Endothelial cell (in vitro differentiated cells): ENCODE measurements around the gene TBL1XR1. TPM values are rescaled to one million over a fixed set of nuclear protein-coding genes. Genes with fewer than 3 reads are reported as not detected.

ENCODE experiments used
- DNase-seq: peaks from one replicate; pipeline ENCODE4 v3.0.0; 2021; ENCODE audit warnings: low spot score
- H3K27ac Mint-ChIP-seq: one replicate; pipeline ENCODE4 v1.8.0; 2021; ENCODE audit warnings: mixed read lengths, inconsistent platforms; ENCODE audit not compliant: unreplicated experiment
- H3K27me3 Mint-ChIP-seq: one replicate; pipeline ENCODE4 v1.8.0; 2021; ENCODE audit warnings: mild to moderate bottlenecking, moderate library complexity, mixed read lengths, inconsistent platforms; ENCODE audit not compliant: unreplicated experiment
- H3K36me3 Mint-ChIP-seq: one replicate; pipeline ENCODE4 v1.8.0; 2021; ENCODE audit warnings: mild to moderate bottlenecking, low read depth, mixed read lengths, inconsistent platforms; ENCODE audit not compliant: unreplicated experiment
- H3K4me1 Mint-ChIP-seq: one replicate; pipeline ENCODE4 v1.8.0; 2021; ENCODE audit warnings: mild to moderate bottlenecking, mixed read lengths, inconsistent platforms; ENCODE audit not compliant: unreplicated experiment
- H3K4me3 Mint-ChIP-seq: one replicate; pipeline ENCODE4 v1.8.0; 2021; ENCODE audit warnings: mild to moderate bottlenecking, mixed read lengths, inconsistent platforms; ENCODE audit not compliant: unreplicated experiment
- H3K9me3 Mint-ChIP-seq: one replicate; pipeline ENCODE4 v1.8.0; 2021; ENCODE audit warnings: mixed read lengths, inconsistent platforms; ENCODE audit not compliant: unreplicated experiment
- total RNA-seq: library from RNA; stranded (reverse); fragmentation: NEBNext Ultra II Directional; extraction: Animal tissue kit (Norgen Biotek cat#: 25700); gene quantifications from one replicate; pipeline ENCODE4 v1.2.1, GENCODE V29; 2021; ENCODE audit not compliant: unreplicated experiment
- TF ChIP-seq, protein P1 (sequence below): fragments of 200-600 bp; sonication (generic); IDR thresholded peaks from one replicate; pipeline ENCODE4 v1.5.0; 2021; ENCODE audit warnings: antibody characterized with exemption; ENCODE audit not compliant: unreplicated experiment

The TBL1XR1 gene
- total RNA-seq, 1 donor from 2014 or later: 156 TPM

DNA sequence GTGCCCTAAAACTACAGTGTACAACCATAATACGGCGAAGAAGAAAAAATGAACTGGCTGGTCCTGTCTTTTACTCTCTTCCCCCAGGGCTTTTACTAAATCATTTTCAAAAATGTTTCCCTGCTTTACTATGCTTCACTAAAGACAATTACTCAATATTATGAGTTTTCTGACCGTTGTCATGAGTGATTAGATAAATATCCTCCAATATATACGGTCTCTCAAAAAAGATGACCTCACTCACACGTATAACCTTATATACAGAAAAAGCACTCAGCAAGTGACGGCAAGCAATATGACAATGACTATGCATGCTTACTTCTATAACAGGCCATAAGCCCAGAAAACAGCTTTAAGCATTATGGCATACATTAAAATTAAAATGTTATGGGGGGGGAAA, 60.5 kb downstream of the TBL1XR1 start:
- peak overlapping the region; percentile 52 for H3K27ac Mint-ChIP-seq
- H3K4me1 Mint-ChIP-seq: peaks cover 26% of the 10 kb centered on the region
- DNase-seq: no peak
- H3K4me3 Mint-ChIP-seq: no peak overlapping the region
- H3K27me3 Mint-ChIP-seq: peaks cover 1% of the 10 kb centered on the region
- no peaks in the 10 kb centered on the region for H3K9me3 Mint-ChIP-seq
- peaks cover 4% of the 10 kb centered on the region for H3K36me3 Mint-ChIP-seq
- TF ChIP-seq, protein P1, sequence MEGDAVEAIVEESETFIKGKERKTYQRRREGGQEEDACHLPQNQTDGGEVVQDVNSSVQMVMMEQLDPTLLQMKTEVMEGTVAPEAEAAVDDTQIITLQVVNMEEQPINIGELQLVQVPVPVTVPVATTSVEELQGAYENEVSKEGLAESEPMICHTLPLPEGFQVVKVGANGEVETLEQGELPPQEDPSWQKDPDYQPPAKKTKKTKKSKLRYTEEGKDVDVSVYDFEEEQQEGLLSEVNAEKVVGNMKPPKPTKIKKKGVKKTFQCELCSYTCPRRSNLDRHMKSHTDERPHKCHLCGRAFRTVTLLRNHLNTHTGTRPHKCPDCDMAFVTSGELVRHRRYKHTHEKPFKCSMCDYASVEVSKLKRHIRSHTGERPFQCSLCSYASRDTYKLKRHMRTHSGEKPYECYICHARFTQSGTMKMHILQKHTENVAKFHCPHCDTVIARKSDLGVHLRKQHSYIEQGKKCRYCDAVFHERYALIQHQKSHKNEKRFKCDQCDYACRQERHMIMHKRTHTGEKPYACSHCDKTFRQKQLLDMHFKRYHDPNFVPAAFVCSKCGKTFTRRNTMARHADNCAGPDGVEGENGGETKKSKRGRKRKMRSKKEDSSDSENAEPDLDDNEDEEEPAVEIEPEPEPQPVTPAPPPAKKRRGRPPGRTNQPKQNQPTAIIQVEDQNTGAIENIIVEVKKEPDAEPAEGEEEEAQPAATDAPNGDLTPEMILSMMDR: no peak

DNA sequence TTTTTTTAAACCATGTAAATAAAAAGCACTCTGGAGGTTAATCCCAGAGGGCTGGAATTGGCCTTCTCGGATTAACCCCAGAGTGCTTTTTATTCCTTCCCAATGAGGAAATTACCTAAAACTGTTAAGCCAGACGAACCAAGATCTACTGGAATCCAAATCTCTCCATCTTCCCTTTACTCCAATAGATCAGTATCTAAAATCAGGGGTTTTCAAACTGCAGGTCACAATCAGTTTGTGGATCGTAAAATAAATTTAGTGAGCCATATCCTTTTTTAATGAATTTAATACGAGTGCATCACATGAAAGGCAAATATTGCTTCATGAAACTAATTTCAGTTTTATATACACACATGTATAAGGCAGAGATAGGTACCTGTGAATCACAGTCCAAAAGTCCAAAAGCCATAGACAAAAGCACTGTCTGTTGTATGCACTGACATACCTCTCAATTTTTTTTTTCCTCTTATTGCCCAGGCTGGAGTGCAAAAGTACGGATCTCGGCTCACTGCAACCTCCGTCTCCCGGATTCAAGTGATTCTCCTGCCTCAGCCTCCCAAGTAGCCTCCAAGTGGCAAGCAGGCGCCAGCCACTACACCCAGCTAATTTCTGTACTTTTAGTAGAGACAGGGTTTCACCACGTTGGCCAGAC, 61.3 kb downstream of the TBL1XR1 start:
- H3K27me3 Mint-ChIP-seq: peaks cover 1% of the 10 kb centered on the region
- peaks cover 26% of the 10 kb centered on the region for H3K4me1 Mint-ChIP-seq
- peaks cover 4% of the 10 kb centered on the region for H3K36me3 Mint-ChIP-seq
- TF ChIP-seq, protein P1: no peak
- peak overlapping the region; percentile 52 for H3K27ac Mint-ChIP-seq
- H3K9me3 Mint-ChIP-seq: no peaks in the 10 kb centered on the region
- no peak overlapping the region for H3K4me3 Mint-ChIP-seq
- DNase-seq: no peak

DNA sequence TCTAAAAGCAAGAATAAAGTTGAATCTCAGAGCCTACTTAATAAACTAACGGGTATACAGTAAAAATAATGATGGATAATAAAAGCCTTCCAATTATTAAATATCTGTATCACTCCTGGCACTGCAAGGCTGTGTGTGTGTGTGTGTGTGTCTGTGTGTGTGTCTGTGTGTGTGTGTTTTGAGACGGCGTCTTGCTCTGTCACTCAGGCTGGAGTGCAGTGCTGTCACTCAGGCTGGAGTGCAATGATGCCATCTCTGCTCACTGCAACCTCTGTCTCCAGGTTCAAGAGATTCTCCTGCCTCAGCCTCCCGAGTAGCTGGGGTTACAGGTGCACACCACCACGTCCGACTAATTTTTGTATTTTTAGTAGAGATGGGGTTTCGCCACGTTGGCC, 62.5 kb downstream of the TBL1XR1 start:
- peaks cover 1% of the 10 kb centered on the region for H3K27me3 Mint-ChIP-seq
- H3K36me3 Mint-ChIP-seq: peaks cover 4% of the 10 kb centered on the region
- no peak for DNase-seq
- TF ChIP-seq, protein P1: no peak
- no peak overlapping the region for H3K27ac Mint-ChIP-seq
- peaks cover 26% of the 10 kb centered on the region for H3K4me1 Mint-ChIP-seq
- no peaks in the 10 kb centered on the region for H3K9me3 Mint-ChIP-seq
- no peak overlapping the region for H3K4me3 Mint-ChIP-seq

DNA sequence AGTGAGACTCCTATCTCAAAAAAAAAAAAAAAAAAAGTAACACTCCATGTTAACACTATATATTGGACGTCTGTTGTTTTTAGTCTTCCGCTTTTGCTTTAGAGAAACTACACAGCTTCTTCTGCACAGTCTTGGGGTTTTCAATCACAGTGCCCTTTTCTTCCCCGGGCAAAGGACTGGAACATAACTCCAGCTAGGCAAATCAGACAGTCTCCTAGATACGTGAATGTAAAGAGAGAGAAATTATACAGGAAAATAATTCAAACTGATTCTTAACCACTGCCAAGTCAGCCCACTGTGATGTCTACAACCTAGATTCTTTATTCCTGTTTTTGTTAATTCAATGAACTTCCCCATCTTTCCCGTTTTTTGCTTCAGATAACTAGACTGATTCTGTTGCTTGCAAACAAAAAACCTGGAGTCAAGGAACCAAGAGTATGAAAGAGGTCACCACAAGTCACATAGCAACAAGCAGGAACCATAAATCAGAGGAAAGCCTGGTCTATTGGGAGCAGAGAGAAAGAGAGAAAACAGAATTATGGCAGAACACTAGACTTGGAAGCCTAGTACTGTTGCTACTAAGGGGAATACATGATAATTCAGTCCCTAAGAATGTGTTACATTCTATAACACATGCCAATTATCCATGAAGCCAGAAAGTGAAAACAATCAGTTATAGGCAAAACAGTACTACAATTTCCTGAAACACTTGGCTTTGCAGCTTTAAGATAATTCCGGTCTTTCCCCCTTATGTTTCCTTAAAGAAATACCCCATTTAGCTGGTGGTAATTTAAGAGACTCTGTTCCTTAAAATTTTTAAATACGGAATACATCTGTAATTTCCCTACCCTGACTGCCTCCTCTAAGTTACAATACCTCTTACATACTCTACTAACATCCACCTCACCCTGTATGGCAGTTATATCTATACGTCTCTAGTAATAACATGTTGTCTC, 63.1 kb downstream of the TBL1XR1 start:
- Mint-ChIP-seq H3K36me3 (peaks cover 4% of the 10 kb centered on the region), H3K4me1 (peaks cover 26% of the 10 kb centered on the region), H3K9me3 (no peaks in the 10 kb centered on the region), H3K27ac (peak overlapping the region; percentile 28), H3K27me3 (peaks cover 1% of the 10 kb centered on the region), H3K4me3 (no peak overlapping the region)
- no peak for DNase-seq
- TF ChIP-seq, protein P1: no peak
